LNCaP clone FGC (cell line): ENCODE data around the gene NME7.

ENCODE experiments used
- DNase-seq: peaks from one replicate; pipeline ENCODE4 v3.0.0-alpha.2; 2011; ENCODE audit warnings: low read depth
- H3K4me3 ChIP-seq: 2 replicates; pipeline ENCODE4 v1.5.1; 2011; ENCODE audit warnings: mild to moderate bottlenecking, low read depth, low read length, control low read depth
- TF ChIP-seq, protein P1 (sequence below): IDR thresholded peaks from 2 replicates; pipeline ENCODE4 v1.5.1; 2012; ENCODE audit warnings: mild to moderate bottlenecking; ENCODE audit not compliant: control insufficient read depth, insufficient read depth; ENCODE audit errors: extremely low read depth

NME7 gene

DNA sequence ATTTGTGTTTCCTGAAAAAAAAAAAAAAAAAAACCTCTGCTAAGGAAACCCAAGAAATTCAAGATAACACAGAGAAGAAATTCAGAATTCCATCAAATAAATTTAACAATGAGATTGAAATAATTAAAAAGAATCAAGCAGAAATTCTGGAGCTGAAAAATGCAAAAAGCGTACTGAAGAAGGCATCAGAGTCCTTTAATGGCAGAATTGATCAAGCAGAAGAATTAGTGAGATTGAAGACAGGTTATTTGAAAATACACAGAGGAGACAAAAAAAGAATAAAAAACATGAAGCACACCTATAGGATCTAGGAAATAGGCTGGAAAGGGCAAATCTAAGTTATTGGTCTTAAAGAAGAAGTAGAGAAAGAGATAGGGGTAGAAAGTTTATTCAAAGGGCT is 38.2 kb downstream of the NME7 start:
- H3K4me3 ChIP-seq: no peak overlapping the region
- TF ChIP-seq, protein P1, sequence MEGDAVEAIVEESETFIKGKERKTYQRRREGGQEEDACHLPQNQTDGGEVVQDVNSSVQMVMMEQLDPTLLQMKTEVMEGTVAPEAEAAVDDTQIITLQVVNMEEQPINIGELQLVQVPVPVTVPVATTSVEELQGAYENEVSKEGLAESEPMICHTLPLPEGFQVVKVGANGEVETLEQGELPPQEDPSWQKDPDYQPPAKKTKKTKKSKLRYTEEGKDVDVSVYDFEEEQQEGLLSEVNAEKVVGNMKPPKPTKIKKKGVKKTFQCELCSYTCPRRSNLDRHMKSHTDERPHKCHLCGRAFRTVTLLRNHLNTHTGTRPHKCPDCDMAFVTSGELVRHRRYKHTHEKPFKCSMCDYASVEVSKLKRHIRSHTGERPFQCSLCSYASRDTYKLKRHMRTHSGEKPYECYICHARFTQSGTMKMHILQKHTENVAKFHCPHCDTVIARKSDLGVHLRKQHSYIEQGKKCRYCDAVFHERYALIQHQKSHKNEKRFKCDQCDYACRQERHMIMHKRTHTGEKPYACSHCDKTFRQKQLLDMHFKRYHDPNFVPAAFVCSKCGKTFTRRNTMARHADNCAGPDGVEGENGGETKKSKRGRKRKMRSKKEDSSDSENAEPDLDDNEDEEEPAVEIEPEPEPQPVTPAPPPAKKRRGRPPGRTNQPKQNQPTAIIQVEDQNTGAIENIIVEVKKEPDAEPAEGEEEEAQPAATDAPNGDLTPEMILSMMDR: no peak

DNA sequence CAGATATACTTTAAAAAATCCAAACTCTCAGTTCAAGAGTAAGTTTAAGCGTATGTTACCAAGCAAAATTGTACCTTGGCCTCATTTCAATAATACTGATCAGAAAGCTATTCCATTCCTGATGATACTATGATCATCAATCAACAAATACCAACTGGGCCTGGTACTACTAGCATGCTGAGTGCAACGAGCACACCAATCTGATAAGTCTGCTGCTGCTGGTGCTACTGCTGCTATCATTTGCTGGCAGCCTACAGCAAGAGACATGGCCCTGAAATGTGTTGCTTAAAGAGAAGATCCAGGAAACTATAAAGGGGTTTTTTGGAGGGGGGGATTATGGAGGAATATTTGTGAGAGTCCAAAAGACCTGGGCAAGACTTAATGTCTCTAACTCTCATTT is 39.7 kb downstream of the NME7 start:
- no peak for DNase-seq
- TF ChIP-seq, protein P1: no peak
- no peak overlapping the region for H3K4me3 ChIP-seq

More for the DNA sequence above, 38.2 kb downstream of the NME7 start:
- no peak for DNase-seq

DNA sequence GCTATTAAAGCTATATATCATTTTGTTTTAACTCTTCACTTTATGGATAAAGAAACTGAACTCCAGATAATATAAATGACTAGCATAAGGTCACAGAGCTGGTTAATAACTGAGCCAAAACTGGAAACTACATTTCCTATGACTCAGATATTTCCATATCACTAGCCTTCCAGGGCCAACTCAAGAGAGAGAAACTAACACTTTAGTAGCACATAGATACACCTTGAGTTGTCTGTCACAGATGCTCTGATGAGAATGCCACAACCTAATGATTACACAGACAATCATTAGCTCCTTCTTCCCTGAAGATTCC is 40.7 kb downstream of the NME7 start:
- DNase-seq: no peak

DNA sequence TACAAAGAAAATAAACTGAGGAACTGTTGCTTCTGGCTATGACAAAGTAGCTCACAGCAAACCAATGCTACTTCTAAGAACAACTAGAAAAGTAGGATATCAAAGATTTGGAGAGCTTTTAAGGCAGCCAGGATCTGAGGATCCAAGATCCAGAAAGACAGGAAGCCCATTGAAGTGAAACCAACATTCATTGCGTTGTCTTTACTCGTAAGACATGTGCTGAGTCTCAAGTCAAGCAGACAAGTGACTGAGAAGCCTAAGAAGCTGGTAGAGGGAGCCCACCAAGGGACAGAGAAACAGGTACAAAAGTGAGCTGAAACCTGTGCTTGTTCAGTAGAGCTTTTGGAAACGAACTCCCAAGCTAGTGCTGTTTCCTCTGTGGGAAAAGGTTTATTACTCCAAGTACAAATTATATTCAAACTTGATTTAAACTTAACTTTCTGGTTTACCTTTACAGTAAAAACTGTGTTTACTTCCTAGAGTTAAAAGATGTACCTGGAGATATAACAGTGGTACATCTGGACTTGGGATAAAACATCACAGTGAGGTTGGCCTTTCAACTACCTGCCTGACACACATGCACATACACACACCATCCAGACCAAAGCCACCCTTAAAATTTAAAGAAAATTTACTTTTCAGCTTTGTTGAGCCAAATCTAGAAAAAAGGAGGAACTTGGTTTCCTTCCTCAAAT is 41.2 kb downstream of the NME7 start:
- DNase-seq: no peak
- TF ChIP-seq, protein P1: no peak
- H3K4me3 ChIP-seq: no peak overlapping the region

More for the DNA sequence above, 40.7 kb downstream of the NME7 start:
- no peak overlapping the region for H3K4me3 ChIP-seq
- TF ChIP-seq, protein P1: no peak

DNA sequence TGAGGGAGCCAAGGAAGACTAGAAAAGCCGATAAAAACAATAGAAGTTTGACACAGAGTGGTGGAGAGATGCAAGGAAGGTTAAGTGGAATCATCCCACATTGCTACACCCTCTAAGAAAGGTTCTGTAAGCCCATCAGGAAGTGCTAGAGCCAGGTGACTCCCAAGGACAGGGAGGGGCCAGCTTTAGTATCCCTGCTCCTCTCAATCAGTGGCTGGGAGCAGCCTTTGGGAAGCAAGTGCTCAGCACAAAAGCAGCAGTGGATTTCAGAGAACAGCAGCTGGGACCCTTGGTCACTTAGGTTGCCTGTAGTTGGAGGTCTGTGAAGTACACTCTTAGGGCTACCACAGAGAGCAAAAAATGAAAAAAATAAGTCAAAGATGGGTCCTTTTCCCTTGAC is 42.5 kb downstream of the NME7 start:
- TF ChIP-seq, protein P1: no peak
- no peak overlapping the region for H3K4me3 ChIP-seq
- no peak for DNase-seq

DNA sequence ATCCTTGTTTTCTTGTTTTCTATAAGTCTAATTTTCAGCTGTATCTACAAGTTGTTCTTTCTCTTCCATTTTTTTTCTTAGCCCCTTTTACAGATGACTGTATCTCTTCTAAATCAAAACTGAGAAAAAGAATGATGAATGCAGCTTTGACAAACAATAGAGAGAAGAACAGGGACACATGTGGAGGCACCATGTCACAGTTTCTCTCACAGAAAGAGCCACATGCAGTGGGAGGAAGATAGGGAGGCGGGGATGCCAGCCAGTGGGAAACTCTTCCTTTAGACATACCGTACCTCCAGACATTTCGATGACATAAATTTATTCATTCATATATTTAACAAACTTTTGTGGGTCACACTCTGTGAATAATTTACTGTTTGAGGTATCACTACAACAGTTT is 45.5 kb downstream of the NME7 start:
- no peak overlapping the region for H3K4me3 ChIP-seq
- DNase-seq: no peak
- TF ChIP-seq, protein P1: no peak

DNA sequence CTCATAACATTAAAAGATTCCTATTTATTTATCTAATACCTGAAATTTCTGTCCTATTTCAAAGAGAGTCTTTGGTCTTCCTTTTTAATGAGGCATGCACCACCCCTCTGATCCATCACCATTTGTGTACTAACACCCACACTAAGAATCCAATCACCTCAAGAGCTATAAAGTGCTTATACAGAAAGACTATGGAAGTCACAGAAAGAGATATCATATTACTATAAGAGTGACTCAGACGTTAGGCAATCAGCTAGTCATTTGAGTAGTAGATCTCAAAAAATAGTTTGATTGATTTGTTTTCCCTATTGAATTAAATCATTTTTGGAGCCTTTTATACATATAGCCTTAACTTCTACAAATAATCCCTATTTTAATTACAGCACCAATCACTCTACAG is 46.1 kb downstream of the NME7 start:
- TF ChIP-seq, protein P1: no peak
- DNase-seq: no peak
- no peak overlapping the region for H3K4me3 ChIP-seq
